HG03159 (cell line): ENCODE measurements around the gene UBXN7.
"Not testable (repeated sequence)": the region's sequence is repeated elsewhere in the genome, so short reads cannot be mapped to it uniquely, and the experiment has no call there.

Experiments
- ATAC-seq: cut with Tn5 transposase; IDR thresholded peaks from one replicate; pipeline ENCODE4 v1.9.1; 2021; ENCODE audit warnings: mild to moderate bottlenecking, moderate library complexity; ENCODE audit not compliant: unreplicated experiment

The UBXN7 gene

DNA sequence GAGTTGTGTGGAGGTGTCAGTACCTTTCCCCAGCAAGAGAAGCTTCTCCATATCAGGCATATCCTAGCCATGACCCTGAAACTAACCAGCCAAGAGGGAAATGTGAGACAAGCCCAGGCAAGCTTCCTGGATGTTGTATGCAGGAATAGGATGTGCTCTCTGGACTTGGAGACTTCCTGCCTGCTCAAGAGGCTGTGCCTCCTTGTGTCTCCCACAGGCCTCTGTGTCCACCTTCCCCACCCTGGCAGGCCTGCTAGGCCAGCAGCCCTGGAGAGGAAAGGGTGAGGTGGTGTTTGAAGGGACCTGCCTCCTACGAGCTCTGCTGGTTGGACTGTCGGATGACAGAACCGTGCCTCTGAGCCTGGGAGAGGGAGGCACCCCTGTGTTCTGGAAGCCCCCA, 112.1 kb downstream of the UBXN7 start:
- ATAC-seq = no peak

DNA sequence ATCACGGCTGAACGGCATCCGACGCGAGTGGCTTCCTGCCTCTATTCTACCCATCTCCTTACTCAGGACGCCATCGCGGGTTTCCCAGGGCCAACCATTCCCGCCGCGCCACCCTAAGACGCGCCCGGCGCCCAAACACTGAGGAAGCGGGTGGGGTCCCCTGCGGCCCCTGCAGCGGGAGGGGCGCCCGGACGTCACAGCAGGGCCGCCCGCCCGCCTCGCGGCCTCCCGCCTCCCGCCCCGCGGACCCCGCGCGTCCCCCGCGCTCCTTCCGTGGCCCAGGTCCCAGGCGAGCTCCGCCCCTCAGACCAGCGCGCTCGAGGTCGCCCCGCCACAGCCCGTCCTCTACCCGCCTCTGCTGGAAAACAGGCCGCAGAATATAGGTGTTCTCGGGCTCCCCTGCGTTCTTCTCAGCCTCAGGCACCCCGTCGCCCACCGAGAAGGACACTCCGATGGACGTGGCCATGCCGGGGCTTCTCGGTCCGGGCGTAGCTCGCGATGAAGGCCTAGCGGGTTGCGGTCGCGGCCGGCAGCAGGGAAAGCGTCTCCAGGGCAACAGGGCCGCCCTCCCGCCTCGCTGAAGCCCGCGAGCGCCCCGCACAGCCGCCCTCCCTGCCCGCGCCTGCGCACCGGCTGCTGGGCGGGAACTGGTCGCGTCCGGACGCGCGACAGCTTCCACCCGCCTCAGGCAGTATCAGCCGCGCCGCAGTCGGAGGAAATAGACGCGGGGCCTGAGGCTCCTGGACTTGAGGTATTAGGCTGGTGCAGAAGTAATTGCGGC, 114.3 kb downstream of the UBXN7 start, which contains the start of gene DYNLT2B:
DYNLT2B (minus strand) TSS at position 554 of the 781 bp plus-strand sequence; CDS start at position 466, 88 bp downstream.
- ATAC-seq = peak; percentile 76

- peak; percentile 46 for ATAC-seq
Measured at GRCh38 chr3:196316799-196317686, 115.2 kb downstream of the UBXN7 start.

DNA sequence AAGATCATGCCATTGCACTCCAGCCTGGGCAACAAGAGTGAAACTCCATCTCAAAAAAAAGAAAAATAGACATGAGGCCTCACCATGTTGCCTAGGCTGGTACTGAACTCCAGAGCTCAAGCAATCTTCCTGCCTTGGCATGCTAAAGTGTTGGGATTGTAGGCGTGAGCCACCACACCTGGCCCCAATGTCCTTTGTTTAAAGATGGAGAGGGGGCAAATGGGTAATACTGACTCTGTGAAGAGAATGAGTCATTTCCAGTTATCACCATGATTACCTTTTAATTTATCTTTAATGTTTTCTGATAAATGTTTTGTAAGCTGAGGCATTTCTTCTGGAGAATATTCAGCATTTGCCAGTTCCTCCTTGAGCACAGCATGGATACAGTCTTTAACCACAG, 116.4 kb downstream of the UBXN7 start:
- ATAC-seq = no peak

DNA sequence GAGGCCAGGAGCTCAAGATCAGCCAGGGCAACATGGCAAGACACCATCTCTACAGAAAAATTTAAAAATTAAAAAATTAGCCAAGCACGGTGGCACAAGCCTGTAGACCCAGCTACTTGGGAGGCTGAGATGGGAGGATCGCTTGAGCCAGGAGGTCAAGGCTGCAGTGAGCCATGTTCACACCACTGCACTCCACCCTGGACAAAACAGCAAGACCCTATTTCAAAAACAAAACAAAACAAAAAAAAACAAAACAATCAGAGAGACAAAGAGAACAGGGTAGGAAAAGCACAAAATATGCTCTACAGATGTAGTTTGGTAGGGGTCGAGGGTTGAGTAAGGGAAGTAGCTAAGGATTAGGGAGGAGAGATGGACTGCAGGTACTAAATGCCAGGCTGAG, 117.6 kb downstream of the UBXN7 start:
- no peak for ATAC-seq

GRCh38 chr3:196314086-196314485, 118.1 kb downstream of the UBXN7 start:
- ATAC-seq = not testable (repeated sequence)

GRCh38 chr3:196302960-196303359, 129.3 kb downstream of the UBXN7 start:
- not testable (repeated sequence) for ATAC-seq

- ATAC-seq = not testable (repeated sequence)
Measured at GRCh38 chr3:196302551-196302950, 129.7 kb downstream of the UBXN7 start.

- ATAC-seq = no peak
Measured at GRCh38 chr3:196298521-196298920, 133.7 kb downstream of the UBXN7 start.
